ENCODE measurements around the gene CAP2. TPM values are rescaled to one million over a fixed set of nuclear protein-coding genes. Genes with fewer than 3 reads are reported as not detected.

The CAP2 gene
- total RNA-seq, 4 donors from 2014 or later: 11.8 to 27.6 (median 15.0) TPM

Small RNA genes lying within 50 kb of the gene (small RNA-seq; reads per million reads assigned to genes)
- gene SUMO2P13: not detected

Other genes starting within 250 kb of the CAP2 start
- gene RBM24, start 112.2 kb upstream of the CAP2 start, total RNA-seq: 10 to 100 TPM in 3 of 4 donors, 1 to 10 TPM in 1; 2.0 to 69.4 (median 27.0) TPM
- 10 to 100 TPM; 25.9 to 69.3 (median 50.6) TPM for gene FAM8A1, start 206.7 kb downstream of the CAP2 start, total RNA-seq

Data from uterus (tissue), 4 donors.